GM19238 (cell line): Measurements from ENCODE around the gene F3.
"Not testable (repeated sequence)": the region's sequence is repeated elsewhere in the genome, so short reads cannot be mapped to it uniquely, and the experiment has no call there.

ENCODE experiments used
- DNase-seq: peaks from one replicate; pipeline ENCODE4 v3.0.0; 2011; ENCODE audit warnings: low spot score; ENCODE audit not compliant: insufficient read length

The F3 gene

GRCh38 chr1:94541246-94542087 lies at the start of gene F3:
F3 (minus strand) TSS chr1:94541759; CDS start chr1:94541636, 123 bp downstream.
- DNase-seq: peak; percentile 20

- no peak for DNase-seq
Measured at GRCh38 chr1:94590203-94591137, 48.9 kb upstream of the F3 start.

GRCh38 chr1:94589728-94590127 lies 48.2 kb upstream of the F3 start:
- DNase-seq: no peak

- DNase-seq: no peak
Measured at GRCh38 chr1:94582565-94582964, 41.0 kb upstream of the F3 start.

GRCh38 chr1:94580367-94581115 lies 39.0 kb upstream of the F3 start:
- DNase-seq: no peak

- no peak for DNase-seq
Measured at GRCh38 chr1:94579876-94580294, 38.3 kb upstream of the F3 start.

- no peak for DNase-seq
Measured at GRCh38 chr1:94578856-94579255, 37.3 kb upstream of the F3 start.

- DNase-seq: not testable (repeated sequence)
Measured at GRCh38 chr1:94573917-94574316, 32.4 kb upstream of the F3 start.

GRCh38 chr1:94572780-94573179 lies 31.2 kb upstream of the F3 start:
- DNase-seq: no peak

- DNase-seq: not testable (repeated sequence)
Measured at GRCh38 chr1:94570965-94571364, 29.4 kb upstream of the F3 start.

- not testable (repeated sequence) for DNase-seq
Measured at GRCh38 chr1:94568806-94569205, 27.2 kb upstream of the F3 start.

GRCh38 chr1:94567975-94568607 lies 26.5 kb upstream of the F3 start:
- DNase-seq: not testable (repeated sequence)

GRCh38 chr1:94566436-94566835 lies 24.9 kb upstream of the F3 start:
- DNase-seq: not testable (repeated sequence)

GRCh38 chr1:94565901-94566300 lies 24.3 kb upstream of the F3 start:
- no peak for DNase-seq

- no peak for DNase-seq
Measured at GRCh38 chr1:94562519-94563260, 21.1 kb upstream of the F3 start.

- DNase-seq: no peak
Measured at GRCh38 chr1:94560333-94560732, 18.8 kb upstream of the F3 start.

- DNase-seq: no peak
Measured at GRCh38 chr1:94559921-94560320, 18.4 kb upstream of the F3 start.

GRCh38 chr1:94555091-94555490 lies 13.5 kb upstream of the F3 start:
- DNase-seq: no peak

- DNase-seq: no peak
Measured at GRCh38 chr1:94554580-94554979, 13.0 kb upstream of the F3 start.

GRCh38 chr1:94553931-94554330 lies 12.4 kb upstream of the F3 start:
- no peak for DNase-seq
